ENCODE measurements around the gene ITPKB.

ITPKB gene

GRCh38 chr1:226655251-226656163 is 83.6 kb downstream of the ITPKB start:
- Mint-ChIP-seq H3K4me1 (no peaks in the 10 kb centered on the region), H3K9me3 (no peaks in the 10 kb centered on the region), H3K27ac (peak overlapping the region; percentile 90 to 97)

GRCh38 chr1:226654668-226655055 is 84.4 kb downstream of the ITPKB start:
- H3K4me3 Mint-ChIP-seq, result peak overlapping the region; percentile 90 to 93
- DNase-seq (no peak), ATAC-seq (no peak)
- H3K9me3 Mint-ChIP-seq, result no peaks in the 10 kb centered on the region
- peak overlapping the region; percentile 90 to 97 for H3K27ac Mint-ChIP-seq
- no peaks in the 10 kb centered on the region for H3K4me1 Mint-ChIP-seq
- H3K27me3 Mint-ChIP-seq, result no peaks in the 10 kb centered on the region

More at GRCh38 chr1:226655251-226656163, 83.6 kb downstream of the ITPKB start:
- Mint-ChIP-seq H3K27me3 (no peaks in the 10 kb centered on the region), H3K4me3 (peak overlapping the region; percentile 90 to 93)
- no peak for DNase-seq
- ATAC-seq, result no peak

- DNase-seq (no peak), ATAC-seq (peak; percentile 21)
- no peaks in the 10 kb centered on the region for H3K9me3 Mint-ChIP-seq
- no peaks in the 10 kb centered on the region for H3K4me1 Mint-ChIP-seq
- H3K27me3 Mint-ChIP-seq, result no peaks in the 10 kb centered on the region
- peak overlapping the region; percentile 90 to 93 for H3K4me3 Mint-ChIP-seq
- H3K27ac Mint-ChIP-seq, result peak overlapping the region; percentile 90 to 97
Measured at GRCh38 chr1:226654046-226654667, 84.9 kb downstream of the ITPKB start.

- no peaks in the 10 kb centered on the region for H3K4me1 Mint-ChIP-seq
Measured at GRCh38 chr1:226653311-226653921, 85.7 kb downstream of the ITPKB start.

GRCh38 chr1:226652613-226653012 is 86.5 kb downstream of the ITPKB start:
- no peaks in the 10 kb centered on the region for H3K27me3 Mint-ChIP-seq
- no peak for DNase-seq
- no peaks in the 10 kb centered on the region for H3K4me1 Mint-ChIP-seq
- H3K4me3 Mint-ChIP-seq, result no peak overlapping the region
- H3K27ac Mint-ChIP-seq, result no peak overlapping the region
- no peaks in the 10 kb centered on the region for H3K9me3 Mint-ChIP-seq
- no peak for ATAC-seq

More at GRCh38 chr1:226653311-226653921, 85.7 kb downstream of the ITPKB start:
- ATAC-seq (peak; percentile 91), DNase-seq (peak; percentile 62 to 80)
- Mint-ChIP-seq H3K4me3 (peak overlapping the region; percentile 90 to 93), H3K27me3 (no peaks in the 10 kb centered on the region), H3K27ac (peak overlapping the region; percentile 90 to 91), H3K9me3 (no peaks in the 10 kb centered on the region)

GRCh38 chr1:226651732-226652105 is 87.4 kb downstream of the ITPKB start:
- Mint-ChIP-seq H3K4me1 (no peaks in the 10 kb centered on the region), H3K4me3 (no peak overlapping the region), H3K27me3 (no peaks in the 10 kb centered on the region), H3K9me3 (no peaks in the 10 kb centered on the region), H3K27ac (no peak overlapping the region)
- DNase-seq (no peak), ATAC-seq (no peak)

- no peaks in the 10 kb centered on the region for H3K9me3 Mint-ChIP-seq
- no peak overlapping the region for H3K4me3 Mint-ChIP-seq
- H3K27ac Mint-ChIP-seq, result peak overlapping the region; percentile 43 to 45
- no peak for ATAC-seq
- no peak for DNase-seq
- H3K4me1 Mint-ChIP-seq, result no peaks in the 10 kb centered on the region
- H3K27me3 Mint-ChIP-seq, result no peaks in the 10 kb centered on the region
Measured at GRCh38 chr1:226651041-226651731, 87.9 kb downstream of the ITPKB start.

- Mint-ChIP-seq H3K27me3 (no peaks in the 10 kb centered on the region), H3K4me3 (no peak overlapping the region), H3K27ac (peak overlapping the region in 1 of 2 donors; percentile 19), H3K9me3 (no peaks in the 10 kb centered on the region), H3K4me1 (no peaks in the 10 kb centered on the region)
- ATAC-seq (no peak), DNase-seq (no peak)
Measured at GRCh38 chr1:226650236-226650841, 88.7 kb downstream of the ITPKB start.

- Mint-ChIP-seq H3K27ac (peak overlapping the region in 1 of 2 donors; percentile 74), H3K4me1 (no peaks in the 10 kb centered on the region), H3K4me3 (no peak overlapping the region), H3K27me3 (no peaks in the 10 kb centered on the region), H3K9me3 (no peaks in the 10 kb centered on the region)
- DNase-seq, result no peak
- no peak for ATAC-seq
Measured at GRCh38 chr1:226649780-226650179, 89.3 kb downstream of the ITPKB start.

GRCh38 chr1:226649244-226649643 is 89.8 kb downstream of the ITPKB start:
- H3K4me3 Mint-ChIP-seq, result no peak overlapping the region
- H3K9me3 Mint-ChIP-seq, result no peaks in the 10 kb centered on the region
- ATAC-seq (no peak), DNase-seq (no peak)
- no peak overlapping the region for H3K27ac Mint-ChIP-seq
- H3K27me3 Mint-ChIP-seq, result no peaks in the 10 kb centered on the region
- H3K4me1 Mint-ChIP-seq, result no peaks in the 10 kb centered on the region

- H3K4me1 Mint-ChIP-seq, result no peaks in the 10 kb centered on the region
- H3K4me3 Mint-ChIP-seq, result no peak overlapping the region
- H3K9me3 Mint-ChIP-seq, result no peaks in the 10 kb centered on the region
- no peaks in the 10 kb centered on the region for H3K27me3 Mint-ChIP-seq
- DNase-seq (no peak), ATAC-seq (no peak)
- peak overlapping the region in 1 of 2 donors; percentile 15 for H3K27ac Mint-ChIP-seq
Measured at GRCh38 chr1:226648421-226648820, 90.7 kb downstream of the ITPKB start.

GRCh38 chr1:226647719-226648118 is 91.4 kb downstream of the ITPKB start:
- no peaks in the 10 kb centered on the region for H3K9me3 Mint-ChIP-seq
- DNase-seq (no peak), ATAC-seq (no peak)
- H3K4me3 Mint-ChIP-seq, result no peak overlapping the region
- H3K4me1 Mint-ChIP-seq, result no peaks in the 10 kb centered on the region
- peak overlapping the region in 1 of 2 donors; percentile 38 for H3K27ac Mint-ChIP-seq
- no peaks in the 10 kb centered on the region for H3K27me3 Mint-ChIP-seq

GRCh38 chr1:226646870-226647449 is 92.1 kb downstream of the ITPKB start:
- Mint-ChIP-seq H3K9me3 (no peaks in the 10 kb centered on the region), H3K4me1 (no peaks in the 10 kb centered on the region), H3K4me3 (peak overlapping the region; percentile 40 to 42), H3K27ac (peak overlapping the region; percentile 35 to 83), H3K27me3 (no peaks in the 10 kb centered on the region)
- ATAC-seq, result no peak
- no peak for DNase-seq

GRCh38 chr1:226646026-226646869 is 92.8 kb downstream of the ITPKB start:
- no peaks in the 10 kb centered on the region for H3K27me3 Mint-ChIP-seq
- H3K9me3 Mint-ChIP-seq, result no peaks in the 10 kb centered on the region
- no peak for DNase-seq
- H3K4me1 Mint-ChIP-seq, result no peaks in the 10 kb centered on the region
- peak overlapping the region; percentile 40 to 60 for H3K4me3 Mint-ChIP-seq
- no peak for ATAC-seq
- peak overlapping the region; percentile 35 to 83 for H3K27ac Mint-ChIP-seq

Measured in stimulated activated naive CD8-positive, alpha-beta T cell treated with anti-CD3 and anti-CD28 coated beads, Interleukin-15, amount 100 ng/mL, for 72 hours (primary cell).